CD4-positive, alpha-beta T cell (primary cell): ENCODE results near the gene RETREG2. TPM values are rescaled to one million over a fixed set of nuclear protein-coding genes. Genes with fewer than 3 reads are reported as not detected.

Experiments
- ATAC-seq: fragments of 200-7000 bp; cut with Tn5 transposase; one replicate; pipeline ENCODE4 v1.10.0; 2022; ENCODE audit warnings: mild to moderate bottlenecking; ENCODE audit not compliant: poor library complexity
- CTCF ChIA-PET: fragments of 350-600 bp; sonication (Branson Sonifier 250); formaldehyde crosslinking; loops from one replicate; lab custom pipeline; 2021; ENCODE audit warnings: antibody characterized with exemption, inconsistent platforms; lab: Charles Lee
- POLR2A ChIA-PET: fragments of 350-600 bp; sonication (Branson Sonifier 250); formaldehyde crosslinking; loops from one replicate; lab custom pipeline; 2021; ENCODE audit warnings: antibody characterized with exemption, inconsistent platforms; lab: Charles Lee
- DNase-seq, 14 experiments: peaks; one replicate each; pipeline ENCODE4 v3.0.0-alpha.2; 2013 to 2020; ENCODE audit warnings: mixed read lengths in 2 of 14
- H3K27ac ChIP-seq, 2 donors: one replicate each; pipeline versions ENCODE4 v1.5.1 to v1.7.0; 2013; ENCODE audit warnings: low read length in 2 of 2, low read depth in 1 of 2, mild to moderate bottlenecking in 1 of 2
- H3K27me3 ChIP-seq, 2 experiments: 1 replicate in 1 of 2; 2 replicates in 1 of 2; pipeline versions ENCODE4 v1.6.1 to v1.7.0; 2013; ENCODE audit warnings: low read length in 2 of 2, control low read depth in 1 of 2, mild to moderate bottlenecking in 1 of 2, moderate library complexity in 1 of 2; ENCODE audit not compliant: insufficient read depth in 2 of 2, control insufficient read depth in 1 of 2
- H3K36me3 ChIP-seq: one replicate; pipeline ENCODE4 v1.6.1; 2013; ENCODE audit warnings: low read length, control low read depth; ENCODE audit not compliant: insufficient read depth
- H3K4me1 ChIP-seq: one replicate; pipeline ENCODE4 v1.6.1; 2013; ENCODE audit warnings: low read length, control low read depth; ENCODE audit not compliant: insufficient read depth
- H3K4me3 ChIP-seq: one replicate; pipeline ENCODE4 v1.5.1; 2013; ENCODE audit warnings: mild to moderate bottlenecking, low read length, moderate library complexity
- H3K9me3 ChIP-seq, 2 experiments: 1 replicate in 1 of 2; 2 replicates in 1 of 2; pipeline versions ENCODE4 v1.6.1 to v1.7.0; 2013; ENCODE audit warnings: low read length in 2 of 2, mild to moderate bottlenecking in 2 of 2, control low read depth in 1 of 2, moderate library complexity in 1 of 2; ENCODE audit not compliant: control insufficient read depth in 1 of 2, insufficient read depth in 1 of 2
- H3K27ac Mint-ChIP-seq: one replicate; pipeline ENCODE4 v1.8.0; 2020; ENCODE audit warnings: mixed read lengths
- H3K27me3 Mint-ChIP-seq: one replicate; pipeline ENCODE4 v1.8.0; 2021; ENCODE audit warnings: mixed read lengths
- H3K36me3 Mint-ChIP-seq: one replicate; pipeline ENCODE4 v1.8.0; 2021; ENCODE audit warnings: low read depth, mixed read lengths
- H3K4me1 Mint-ChIP-seq: one replicate; pipeline ENCODE4 v1.8.0; 2021; ENCODE audit warnings: low read depth, mixed read lengths
- H3K4me3 Mint-ChIP-seq: one replicate; pipeline ENCODE4 v1.8.0; 2020; ENCODE audit warnings: mild to moderate bottlenecking, mixed read lengths
- H3K9me3 Mint-ChIP-seq: one replicate; pipeline ENCODE4 v1.8.0; 2020; ENCODE audit warnings: mixed read lengths
- intact Hi-C, 2 experiments: fragments of 100-400 bp; cut with DNase I in 1 of 2; cut with micrococcal nuclease in 1 of 2; formaldehyde crosslinking; loops; one replicate each; pipeline versions ENCODE4 v1.15.1 to v1.9.0; 2023 to 2025; cut with DNase I, micrococcal nuclease
- total RNA-seq, 174 experiments: library from RNA in 2 of 174; stranded (reverse) in 2 of 174; gene quantifications; one replicate each; pipeline ENCODE4 v1.2.3 and lab custom pipeline; 2021 to 2026
- TF ChIP-seq, protein P1 (sequence below): fragments of 200-600 bp; IDR thresholded peaks from one replicate; pipeline ENCODE4 v1.8.0; 2022; ENCODE audit warnings: antibody characterized with exemption, mild to moderate bottlenecking

RETREG2 gene
- total RNA-seq, 2 experiments from 2014 or later: 82.3 to 83.2 TPM

DNA sequence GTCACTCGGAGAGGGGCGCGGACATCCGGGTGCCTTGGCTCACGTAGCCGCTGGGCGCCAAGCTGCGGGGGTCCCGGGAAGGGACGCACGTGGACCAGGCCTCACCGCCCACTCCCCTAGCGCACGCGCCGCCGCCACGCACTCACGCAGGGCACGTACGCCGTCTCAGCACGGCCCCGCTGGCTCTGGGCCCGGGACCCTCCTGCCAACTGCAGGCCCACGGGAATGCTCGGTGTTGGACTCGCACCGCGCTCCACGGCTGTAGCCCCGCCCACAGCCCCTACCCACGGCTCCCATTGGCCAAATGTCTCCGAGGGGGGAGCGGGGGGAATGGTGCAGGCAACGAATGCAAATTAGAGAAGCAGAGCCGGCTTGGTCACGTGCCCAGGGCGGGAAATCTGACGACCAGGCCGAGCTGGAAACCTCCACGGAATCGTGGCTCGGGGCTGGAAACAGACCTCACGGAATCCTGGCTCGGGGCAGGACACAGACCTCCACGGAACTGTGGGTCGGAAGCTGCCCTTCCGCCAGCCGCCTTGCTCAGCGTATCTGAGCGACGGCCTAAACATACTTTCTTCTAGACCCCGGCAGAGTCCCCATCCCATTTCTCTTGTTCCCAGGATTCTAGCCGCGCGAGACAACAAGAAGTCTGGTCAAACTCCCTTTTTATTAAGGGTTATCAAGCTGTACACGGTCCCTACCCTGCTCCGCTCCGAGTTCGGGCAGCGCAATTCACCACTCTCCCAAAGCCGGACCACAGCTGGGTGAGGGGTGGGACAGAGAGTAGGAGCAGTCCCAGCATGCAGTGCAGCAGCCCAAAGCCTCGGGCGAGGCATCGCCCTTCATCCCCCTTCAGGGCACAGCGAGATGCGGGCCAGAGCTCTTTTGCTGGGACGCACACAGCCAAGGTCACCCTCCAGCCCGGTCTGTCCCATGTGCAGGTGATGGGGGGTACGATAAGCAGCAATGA is 40.9 kb downstream of the RETREG2 start, which contains the start of gene ABCB6:
TSS of gene ABCB6 (minus strand) at position 227 of the 970 bp plus-strand sequence. CDS start 285 bp downstream, outside the sequence.
- Histone ChIP-seq H3K9me3 (no peaks in the 10 kb centered on the region), H3K27ac (peak within 1 kb of the TSS in 1 of 2 donors; percentile 56), H3K4me1 (peaks cover 26% of the 10 kb centered on the region), H3K4me3 (peak within 1 kb of the TSS; percentile 70), H3K27me3 (no peaks in the 10 kb centered on the region), H3K36me3 (peaks cover 43% of the 10 kb centered on the region)
- Mint-ChIP-seq H3K27me3 (no peaks in the 10 kb centered on the region), H3K27ac (peak within 1 kb of the TSS; percentile 78), H3K4me1 (peaks cover 21% of the 10 kb centered on the region), H3K9me3 (no peaks in the 10 kb centered on the region), H3K4me3 (peak within 1 kb of the TSS; percentile 85), H3K36me3 (peaks cover 58% of the 10 kb centered on the region)
- POLR2A ChIA-PET: interaction anchor here (0.5 to 6.7 kb wide), 15 partner anchors 10 to 76 kb away, joined by 3 to 63 read pairs (median 6); partner anchors contain the start of genes ANKZF1, ATG9A, CNPPD1 and DNAJB2
- intact Hi-C loops: loop anchor here (1.0 to 5.0 kb wide), 3 partner anchors 9 to 33 kb away; partner anchors contain the start of genes TUBA4A (in 2 of the 2), TUBA4B (in 2 of the 2), ANKZF1 (in 1 of the 2) and ATG9A (in 1 of the 2)
- TF ChIP-seq, protein P1, sequence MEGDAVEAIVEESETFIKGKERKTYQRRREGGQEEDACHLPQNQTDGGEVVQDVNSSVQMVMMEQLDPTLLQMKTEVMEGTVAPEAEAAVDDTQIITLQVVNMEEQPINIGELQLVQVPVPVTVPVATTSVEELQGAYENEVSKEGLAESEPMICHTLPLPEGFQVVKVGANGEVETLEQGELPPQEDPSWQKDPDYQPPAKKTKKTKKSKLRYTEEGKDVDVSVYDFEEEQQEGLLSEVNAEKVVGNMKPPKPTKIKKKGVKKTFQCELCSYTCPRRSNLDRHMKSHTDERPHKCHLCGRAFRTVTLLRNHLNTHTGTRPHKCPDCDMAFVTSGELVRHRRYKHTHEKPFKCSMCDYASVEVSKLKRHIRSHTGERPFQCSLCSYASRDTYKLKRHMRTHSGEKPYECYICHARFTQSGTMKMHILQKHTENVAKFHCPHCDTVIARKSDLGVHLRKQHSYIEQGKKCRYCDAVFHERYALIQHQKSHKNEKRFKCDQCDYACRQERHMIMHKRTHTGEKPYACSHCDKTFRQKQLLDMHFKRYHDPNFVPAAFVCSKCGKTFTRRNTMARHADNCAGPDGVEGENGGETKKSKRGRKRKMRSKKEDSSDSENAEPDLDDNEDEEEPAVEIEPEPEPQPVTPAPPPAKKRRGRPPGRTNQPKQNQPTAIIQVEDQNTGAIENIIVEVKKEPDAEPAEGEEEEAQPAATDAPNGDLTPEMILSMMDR: no peak
- CTCF ChIA-PET: interaction anchor here (1.0 to 2.8 kb wide), 5 partner anchors 26 to 189 kb away, joined by 3 to 16 read pairs (median 4); partner anchors contain the start of genes CNPPD1, GLB1L and STK16
- DNase-seq: peak; percentile 67 to 93 (median 86)
- ATAC-seq: peak; percentile 92

DNA sequence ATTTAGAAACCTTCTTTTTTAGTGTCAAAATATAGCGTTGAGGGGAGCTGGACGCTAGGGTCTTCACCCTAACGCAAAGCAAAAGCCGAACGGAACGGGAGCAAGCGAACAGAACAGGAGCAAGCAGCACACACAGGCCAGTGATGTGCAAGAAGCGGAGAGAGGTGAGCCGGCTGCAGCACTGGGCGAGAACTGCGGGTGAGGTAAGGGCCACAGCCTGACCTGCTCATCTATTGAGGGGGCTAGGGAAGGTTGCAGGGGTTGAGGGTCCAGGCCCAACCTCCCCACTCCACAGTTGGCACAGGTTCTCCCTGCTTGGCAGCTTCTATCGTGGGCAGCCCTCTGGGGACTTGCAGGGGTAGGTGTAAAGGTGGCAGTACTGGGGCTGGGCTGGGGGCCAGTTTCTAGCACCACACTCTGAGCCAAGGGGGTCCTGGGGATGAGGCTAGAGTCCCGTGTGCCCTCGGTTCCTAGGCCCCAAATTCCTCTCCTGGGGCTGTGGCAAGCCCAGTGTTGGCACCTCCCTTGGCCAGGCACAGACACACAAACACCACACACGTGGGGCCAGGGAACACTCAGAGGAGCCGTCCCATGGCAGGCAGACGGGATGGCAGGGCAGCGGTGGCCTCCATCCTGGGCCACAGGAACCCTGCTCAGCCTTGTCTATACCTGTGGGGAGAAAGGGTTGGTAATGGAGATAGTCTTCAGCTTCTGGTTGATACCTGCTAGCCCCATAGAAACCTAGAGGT is 41.9 kb downstream of the RETREG2 start:
- H3K36me3 Mint-ChIP-seq: peaks cover 64% of the 10 kb centered on the region
- DNase-seq (no peak), ATAC-seq (no peak)
- H3K36me3 ChIP-seq: peaks cover 52% of the 10 kb centered on the region
- H3K27me3 ChIP-seq: no peaks in the 10 kb centered on the region
- H3K4me3 ChIP-seq: no peak overlapping the region
- peaks cover 26% of the 10 kb centered on the region for H3K4me1 ChIP-seq
- no peaks in the 10 kb centered on the region for H3K9me3 ChIP-seq
- no peaks in the 10 kb centered on the region for H3K9me3 Mint-ChIP-seq
- H3K27me3 Mint-ChIP-seq: no peaks in the 10 kb centered on the region
- H3K27ac Mint-ChIP-seq: peak overlapping the region; percentile 49
- H3K27ac ChIP-seq: no peak overlapping the region
- peak overlapping the region; percentile 58 for H3K4me3 Mint-ChIP-seq
- CTCF ChIA-PET: interaction anchor here (1.5 to 2.8 kb wide), 2 partner anchors 26 to 75 kb away, joined by 4 to 16 read pairs; partner anchors contain the start of genes GLB1L and STK16
- TF ChIP-seq, protein P1: no peak
- intact Hi-C loops: loop anchor here (1.0 to 5.0 kb wide), 3 partner anchors 8 to 32 kb away; partner anchors contain the start of genes TUBA4A (in 2 of the 2), TUBA4B (in 2 of the 2), ANKZF1 (in 1 of the 2) and ATG9A (in 1 of the 2)
- POLR2A ChIA-PET: interaction anchor here (0.9 to 6.7 kb wide), 11 partner anchors 10 to 75 kb away, joined by 4 to 63 read pairs (median 14); partner anchors contain the start of genes ANKZF1, ATG9A, CNPPD1 and DNAJB2
- peaks cover 25% of the 10 kb centered on the region for H3K4me1 Mint-ChIP-seq
